ENCODE results near the gene IDE.

- TF ChIP-seq CTCF (IDR thresholded peaks at IDR 0.05) (no peak), POLR2AphosphoS5 (IDR thresholded peaks at IDR 0.05) (no peak), POLR2A (IDR thresholded peaks at IDR 0.05) (no peak)
These were observed 87.3 kb downstream of the IDE start for GRCh38 chr10:92486637-92487036.

All from upper lobe of left lung (tissue), 4 donors.